WTC11 (cell line): ENCODE measurements around the gene FGF23. TPM values are rescaled to one million over a fixed set of nuclear protein-coding genes. Genes with fewer than 3 reads are reported as not detected.

Experiments used
- ATAC-seq: fragments of 200-7000 bp; cut with Tn5 transposase; 2 replicates; pipeline ENCODE4 v1.10.0; 2021; ENCODE audit warnings: mild to moderate bottlenecking, moderate library complexity
- CTCF ChIA-PET: fragments of 300-600 bp; sonication (Branson Sonifier 250); formaldehyde crosslinking; loops from one replicate; lab custom pipeline; 2021; ENCODE audit warnings: antibody characterized with exemption; lab: Charles Lee
- POLR2A ChIA-PET: fragments of 350-600 bp; sonication (Branson Sonifier 250); formaldehyde crosslinking; loops from one replicate; lab custom pipeline; 2021; ENCODE audit warnings: antibody characterized with exemption; lab: Charles Lee
- DNase-seq: peaks from one replicate; pipeline ENCODE4 v3.0.0; 2021; ENCODE audit warnings: low spot score
- H3K27ac Mint-ChIP-seq: 2 replicates; pipeline ENCODE4 v1.8.0; 2021; ENCODE audit warnings: mixed read lengths
- H3K27me3 Mint-ChIP-seq: 2 replicates; pipeline ENCODE4 v1.8.0; 2021; ENCODE audit warnings: low read depth, mild to moderate bottlenecking, moderate library complexity, mixed read lengths
- H3K36me3 Mint-ChIP-seq: 2 replicates; pipeline ENCODE4 v1.8.0; 2021; ENCODE audit warnings: mixed read lengths
- H3K4me1 Mint-ChIP-seq: 2 replicates; pipeline ENCODE4 v1.8.0; 2022; ENCODE audit warnings: mixed read lengths
- H3K4me3 Mint-ChIP-seq: 2 replicates; pipeline ENCODE4 v1.8.0; 2021; ENCODE audit warnings: mild to moderate bottlenecking, moderate library complexity, mixed read lengths
- H3K9me3 Mint-ChIP-seq: 2 replicates; pipeline ENCODE4 v1.8.0; 2021; ENCODE audit warnings: mixed read lengths
- ATF6 ChIP-seq: sonication (generic); formaldehyde crosslinking; IDR thresholded peaks from 2 replicates; pipeline ENCODE4 v1.8.1; 2023; ENCODE audit warnings: mild to moderate bottlenecking, missing genetic modification reagents
- CREM ChIP-seq: sonication (generic); formaldehyde crosslinking; IDR thresholded peaks from 2 replicates; pipeline ENCODE4 v1.8.1; 2022; ENCODE audit warnings: mild to moderate bottlenecking, missing genetic modification reagents, moderate library complexity
- E2F1 ChIP-seq: sonication (generic); formaldehyde crosslinking; IDR thresholded peaks from 2 replicates; pipeline ENCODE4 v1.8.0; 2022; ENCODE audit warnings: mild to moderate bottlenecking, missing genetic modification reagents
- EMX1 ChIP-seq: fragments of 250-450 bp; sonication (Bioruptor Pico); IDR thresholded peaks from 2 replicates; pipeline ENCODE4 v1.8.0; 2021; ENCODE audit warnings: mild to moderate bottlenecking
- HMGA2 ChIP-seq: fragments of 250-450 bp; sonication (Bioruptor Pico); IDR thresholded peaks from 2 replicates; pipeline ENCODE4 v1.4.0; 2021; ENCODE audit warnings: mild to moderate bottlenecking, moderate library complexity
- IRF2 ChIP-seq: sonication (generic); formaldehyde crosslinking; IDR thresholded peaks from 2 replicates; pipeline ENCODE4 v1.8.0; 2022; ENCODE audit warnings: low read depth, missing genetic modification reagents, borderline replicate concordance
- KAT7 ChIP-seq: sonication (generic); formaldehyde crosslinking; IDR thresholded peaks from 2 replicates; pipeline ENCODE4 v1.8.1; 2023; ENCODE audit warnings: missing genetic modification reagents, mild to moderate bottlenecking, borderline replicate concordance
- NFATC4 ChIP-seq: fragments of 250-450 bp; sonication (Bioruptor Pico); IDR thresholded peaks from 2 replicates; pipeline ENCODE4 v1.9.0; 2021; ENCODE audit warnings: mild to moderate bottlenecking
- NR3C1 ChIP-seq: sonication (generic); formaldehyde crosslinking; conservative IDR thresholded peaks from 2 replicates; pipeline ENCODE4 v1.8.1; 2023; ENCODE audit warnings: low read depth, mild to moderate bottlenecking, missing genetic modification reagents
- SMAD4 ChIP-seq: sonication (generic); formaldehyde crosslinking; IDR thresholded peaks from 2 replicates; pipeline ENCODE4 v1.8.0; 2022; ENCODE audit warnings: mild to moderate bottlenecking, missing genetic modification reagents
- TCF7 ChIP-seq: sonication (generic); formaldehyde crosslinking; IDR thresholded peaks from 2 replicates; pipeline ENCODE4 v1.8.0; 2022; ENCODE audit warnings: mild to moderate bottlenecking, low read depth, missing genetic modification reagents, moderate library complexity
- ZBTB21 ChIP-seq: sonication (generic); formaldehyde crosslinking; IDR thresholded peaks from 2 replicates; pipeline ENCODE4 v1.8.1; 2023; ENCODE audit warnings: mild to moderate bottlenecking, missing genetic modification reagents, borderline replicate concordance
- ZNF121 ChIP-seq: sonication (generic); formaldehyde crosslinking; IDR thresholded peaks from 2 replicates; pipeline ENCODE4 v1.8.0; 2023; ENCODE audit warnings: missing genetic modification reagents
- ZNF232 ChIP-seq: sonication (generic); formaldehyde crosslinking; IDR thresholded peaks from 2 replicates; pipeline ENCODE4 v1.8.0; 2022; ENCODE audit warnings: mild to moderate bottlenecking, missing genetic modification reagents
- ZNF425 ChIP-seq: fragments of 250-450 bp; sonication (Bioruptor Pico); conservative IDR thresholded peaks from 2 replicates; pipeline ENCODE4 v1.9.0; 2021; ENCODE audit warnings: mild to moderate bottlenecking
- ZNF532 ChIP-seq: fragments of 250-450 bp; sonication (Bioruptor Pico); IDR thresholded peaks from 2 replicates; pipeline ENCODE4 v1.9.0; 2021; ENCODE audit warnings: mild to moderate bottlenecking, borderline replicate concordance
- total RNA-seq: library from RNA; stranded (reverse); gene quantifications from 3 replicates; pipeline ENCODE4 v1.2.3, GENCODE V29; 2021
- TF ChIP-seq, protein P1 (sequence below): sonication (generic); formaldehyde crosslinking; IDR thresholded peaks from 2 replicates; pipeline ENCODE4 v1.8.0; 2023; ENCODE audit warnings: missing genetic modification reagents
- TF ChIP-seq, protein P2 (sequence below): sonication (generic); formaldehyde crosslinking; IDR thresholded peaks from 2 replicates; pipeline ENCODE4 v1.8.1; 2022; ENCODE audit warnings: mild to moderate bottlenecking, missing genetic modification reagents, moderate library complexity, borderline replicate concordance

Gene FGF23
- total RNA-seq, 1 experiment from 2014 or later: 0.24 TPM

DNA sequence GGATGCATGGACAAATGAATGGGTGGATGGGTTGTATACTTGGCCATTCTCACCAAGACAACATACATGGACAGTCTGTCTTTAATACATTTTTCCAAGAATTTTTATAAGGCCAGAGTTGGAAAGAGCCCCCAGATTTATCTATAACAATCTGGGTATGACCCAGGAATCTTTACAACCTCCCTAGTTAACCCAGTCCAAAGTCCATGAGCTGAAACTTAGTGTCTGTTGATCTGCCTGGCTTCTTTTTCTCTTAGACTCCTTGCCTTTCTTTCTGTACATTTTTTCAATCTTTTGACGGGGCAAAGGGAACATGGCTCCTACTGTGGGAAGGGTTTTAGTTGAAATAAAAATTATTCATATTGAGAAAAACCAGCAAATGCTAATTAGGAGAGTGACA lies 740 bp downstream of the FGF23 start:
- no peak for DNase-seq
- Mint-ChIP-seq H3K27me3 (peaks cover 10% of the 10 kb centered on the region), H3K9me3 (no peaks in the 10 kb centered on the region)
- no peak for TF ChIP-seq KAT7 (CRISPR knock-in tag)
- no peak for TF ChIP-seq ZNF425 (CRISPR knock-in tag)
- TF ChIP-seq SMAD4: no peak
- TF ChIP-seq ZNF121 (CRISPR knock-in tag): no peak
- TF ChIP-seq NR3C1 (CRISPR knock-in tag): no peak
- no peak for TF ChIP-seq IRF2 (CRISPR knock-in tag)
- TF ChIP-seq ZNF532: no peak
- no peak for TF ChIP-seq ZNF232 (CRISPR knock-in tag)
- TF ChIP-seq, protein P1, sequence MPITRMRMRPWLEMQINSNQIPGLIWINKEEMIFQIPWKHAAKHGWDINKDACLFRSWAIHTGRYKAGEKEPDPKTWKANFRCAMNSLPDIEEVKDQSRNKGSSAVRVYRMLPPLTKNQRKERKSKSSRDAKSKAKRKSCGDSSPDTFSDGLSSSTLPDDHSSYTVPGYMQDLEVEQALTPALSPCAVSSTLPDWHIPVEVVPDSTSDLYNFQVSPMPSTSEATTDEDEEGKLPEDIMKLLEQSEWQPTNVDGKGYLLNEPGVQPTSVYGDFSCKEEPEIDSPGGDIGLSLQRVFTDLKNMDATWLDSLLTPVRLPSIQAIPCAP (CRISPR knock-in tag): no peak
- no peak for TF ChIP-seq HMGA2 (CRISPR knock-in tag)
- no peak for TF ChIP-seq E2F1 (CRISPR knock-in tag)
- TF ChIP-seq TCF7: no peak
- no peak for TF ChIP-seq EMX1
- no peak for TF ChIP-seq ATF6 (CRISPR knock-in tag)
- TF ChIP-seq, all 79 proteins: peak for 0
- Mint-ChIP-seq H3K4me3 (no peak overlapping the region), H3K27ac (no peak overlapping the region), H3K36me3 (no peaks in the 10 kb centered on the region), H3K4me1 (peaks cover 24% of the 10 kb centered on the region)
- ChIA-PET POLR2A (no interaction called here), CTCF (interaction anchor here (1.0 to 1.5 kb wide), 2 partner anchors 9 to 41 kb away, joined by 5 to 6 read pairs; no protein-coding TSS in a partner anchor)
- ATAC-seq: no peak

- H3K4me1 Mint-ChIP-seq: peaks cover 12% of the 10 kb centered on the region
- DNase-seq: no peak
- ChIA-PET CTCF (no interaction called here), POLR2A (no interaction called here)
- no peak for ATAC-seq
- H3K36me3 Mint-ChIP-seq: no peaks in the 10 kb centered on the region
- H3K27me3 Mint-ChIP-seq: peaks cover 9% of the 10 kb centered on the region
- no peaks in the 10 kb centered on the region for H3K9me3 Mint-ChIP-seq
- no peak overlapping the region for H3K4me3 Mint-ChIP-seq
- no peak overlapping the region for H3K27ac Mint-ChIP-seq
- TF ChIP-seq, protein P2, sequence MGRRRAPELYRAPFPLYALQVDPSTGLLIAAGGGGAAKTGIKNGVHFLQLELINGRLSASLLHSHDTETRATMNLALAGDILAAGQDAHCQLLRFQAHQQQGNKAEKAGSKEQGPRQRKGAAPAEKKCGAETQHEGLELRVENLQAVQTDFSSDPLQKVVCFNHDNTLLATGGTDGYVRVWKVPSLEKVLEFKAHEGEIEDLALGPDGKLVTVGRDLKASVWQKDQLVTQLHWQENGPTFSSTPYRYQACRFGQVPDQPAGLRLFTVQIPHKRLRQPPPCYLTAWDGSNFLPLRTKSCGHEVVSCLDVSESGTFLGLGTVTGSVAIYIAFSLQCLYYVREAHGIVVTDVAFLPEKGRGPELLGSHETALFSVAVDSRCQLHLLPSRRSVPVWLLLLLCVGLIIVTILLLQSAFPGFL (CRISPR knock-in tag): no peak
- no peak for TF ChIP-seq ATF6 (CRISPR knock-in tag)
- TF ChIP-seq ZBTB21 (CRISPR knock-in tag): no peak
- no peak for TF ChIP-seq ZNF121 (CRISPR knock-in tag)
- TF ChIP-seq CREM (CRISPR knock-in tag): no peak
- TF ChIP-seq NFATC4 (CRISPR knock-in tag): no peak
- TF ChIP-seq E2F1 (CRISPR knock-in tag): no peak
- TF ChIP-seq IRF2 (CRISPR knock-in tag): no peak
These were observed 4.1 kb downstream of the FGF23 start for GRCh38 chr12:4375449-4375848.
